ENCODE results near the gene MRPL21.
A peak's percentile ranks its signal among the peaks of the same experiment; 100 is the strongest.

MRPL21 gene

GRCh38 chr11:68841718-68842426, 61.8 kb downstream of the MRPL21 start, which contains the start of gene CPT1A:
Gene CPT1A, minus strand, starts transcription at chr11:68841916. Its CDS starts 26,442 bp downstream, at chr11:68815474.
- peak in 31 of 51 donors; percentile 11 to 70 (median 47) for DNase-seq
